SU-DHL-6 (cell line): Measurements from ENCODE around the gene KSR2.

Experiments
- EZH2phosphoT487 ChIP-seq: fragments of 200-600 bp; sonication (generic), shearing (Covaris generic); conservative IDR thresholded peaks from 2 replicates; pipeline ENCODE4 v1.6.1; 2018; ENCODE audit warnings: mild to moderate bottlenecking, antibody characterized with exemption, low read length, moderate library complexity, mixed read lengths
- TF ChIP-seq, protein P1 (sequence below): fragments of 200-600 bp; sonication (generic); IDR thresholded peaks from one replicate; pipeline ENCODE4 v1.5.1; 2017; ENCODE audit warnings: antibody characterized with exemption, mild to moderate bottlenecking, low read length, moderate library complexity; ENCODE audit not compliant: insufficient read depth, poor library complexity, severe bottlenecking

DNA sequence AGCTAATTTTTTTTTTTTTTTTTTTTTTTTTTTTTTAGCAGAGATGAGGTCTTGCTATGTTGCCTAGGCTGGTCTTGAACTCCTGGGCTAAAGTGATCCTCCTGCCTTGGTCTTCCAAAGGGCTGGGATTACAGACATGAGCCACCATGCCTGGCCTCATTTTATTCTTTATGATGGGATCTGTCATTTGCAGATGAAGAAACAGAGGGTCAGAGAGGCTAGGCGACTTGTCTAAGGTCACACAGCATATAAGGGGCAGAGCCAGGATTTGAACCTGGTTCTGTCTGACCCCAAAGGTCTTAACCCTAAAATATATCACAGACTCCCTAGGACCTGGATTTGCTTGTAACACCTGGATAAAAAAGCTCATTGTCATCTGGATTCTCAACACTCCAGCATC lies 282.6 kb downstream of the KSR2 start:
- TF ChIP-seq, protein P1, sequence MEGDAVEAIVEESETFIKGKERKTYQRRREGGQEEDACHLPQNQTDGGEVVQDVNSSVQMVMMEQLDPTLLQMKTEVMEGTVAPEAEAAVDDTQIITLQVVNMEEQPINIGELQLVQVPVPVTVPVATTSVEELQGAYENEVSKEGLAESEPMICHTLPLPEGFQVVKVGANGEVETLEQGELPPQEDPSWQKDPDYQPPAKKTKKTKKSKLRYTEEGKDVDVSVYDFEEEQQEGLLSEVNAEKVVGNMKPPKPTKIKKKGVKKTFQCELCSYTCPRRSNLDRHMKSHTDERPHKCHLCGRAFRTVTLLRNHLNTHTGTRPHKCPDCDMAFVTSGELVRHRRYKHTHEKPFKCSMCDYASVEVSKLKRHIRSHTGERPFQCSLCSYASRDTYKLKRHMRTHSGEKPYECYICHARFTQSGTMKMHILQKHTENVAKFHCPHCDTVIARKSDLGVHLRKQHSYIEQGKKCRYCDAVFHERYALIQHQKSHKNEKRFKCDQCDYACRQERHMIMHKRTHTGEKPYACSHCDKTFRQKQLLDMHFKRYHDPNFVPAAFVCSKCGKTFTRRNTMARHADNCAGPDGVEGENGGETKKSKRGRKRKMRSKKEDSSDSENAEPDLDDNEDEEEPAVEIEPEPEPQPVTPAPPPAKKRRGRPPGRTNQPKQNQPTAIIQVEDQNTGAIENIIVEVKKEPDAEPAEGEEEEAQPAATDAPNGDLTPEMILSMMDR = no peak
- no peak for TF ChIP-seq EZH2phosphoT487
